GM18858 (cell line): Measurements from ENCODE around the gene LGALS14.
"Not testable (repeated sequence)": the region's sequence is repeated elsewhere in the genome, so short reads cannot be mapped to it uniquely, and the experiment has no call there.

Source experiments
- ATAC-seq: cut with Tn5 transposase; IDR thresholded peaks from one replicate; pipeline ENCODE4 v1.9.1; 2021; ENCODE audit not compliant: unreplicated experiment

LGALS14 gene, protein sequence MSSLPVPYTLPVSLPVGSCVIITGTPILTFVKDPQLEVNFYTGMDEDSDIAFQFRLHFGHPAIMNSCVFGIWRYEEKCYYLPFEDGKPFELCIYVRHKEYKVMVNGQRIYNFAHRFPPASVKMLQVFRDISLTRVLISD

DNA sequence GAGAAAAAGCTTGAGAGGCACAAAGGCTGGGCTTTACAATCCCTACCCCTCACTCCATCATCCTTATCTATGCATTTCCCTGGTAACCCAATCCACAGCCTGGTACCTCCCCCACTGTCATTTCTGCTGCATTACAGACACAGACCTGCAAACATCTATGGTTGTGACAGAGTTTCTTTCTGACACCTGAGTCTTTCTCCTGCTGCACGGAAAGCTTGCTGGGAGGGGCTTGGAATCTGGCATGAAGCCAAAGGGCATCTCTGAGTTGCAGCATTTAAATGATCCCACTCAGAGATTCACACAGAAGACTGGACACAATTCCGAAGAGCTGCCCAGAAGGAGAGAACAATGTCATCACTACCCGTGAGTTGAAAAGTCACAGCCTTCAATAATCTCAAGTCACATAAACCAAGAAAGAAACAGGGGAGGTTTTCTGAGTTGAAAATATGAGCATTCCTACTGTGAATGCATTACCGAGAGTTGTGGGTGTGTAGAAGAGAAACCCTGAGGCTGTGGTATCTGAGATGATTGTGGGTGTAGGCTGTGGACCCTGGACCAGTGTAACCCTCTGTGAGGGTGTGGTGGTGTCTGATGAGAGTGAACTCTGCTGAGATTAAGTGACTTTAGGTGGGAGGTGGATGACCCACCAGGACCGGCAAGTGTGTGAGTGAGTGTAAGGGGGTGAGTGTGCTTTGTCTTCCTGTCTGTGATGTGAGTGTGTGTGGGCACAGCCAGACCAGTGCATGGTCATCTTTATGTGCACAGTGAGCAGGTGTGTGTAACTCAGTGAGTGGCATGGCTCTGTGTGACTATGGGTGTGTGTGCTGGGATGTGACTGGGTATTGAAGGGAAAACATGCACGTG lies at the start of gene LGALS14:
LGALS14 (plus strand) TSS at position 301 of the 864 bp plus-strand sequence; CDS start at position 349, 48 bp downstream.
- no peak for ATAC-seq

DNA sequence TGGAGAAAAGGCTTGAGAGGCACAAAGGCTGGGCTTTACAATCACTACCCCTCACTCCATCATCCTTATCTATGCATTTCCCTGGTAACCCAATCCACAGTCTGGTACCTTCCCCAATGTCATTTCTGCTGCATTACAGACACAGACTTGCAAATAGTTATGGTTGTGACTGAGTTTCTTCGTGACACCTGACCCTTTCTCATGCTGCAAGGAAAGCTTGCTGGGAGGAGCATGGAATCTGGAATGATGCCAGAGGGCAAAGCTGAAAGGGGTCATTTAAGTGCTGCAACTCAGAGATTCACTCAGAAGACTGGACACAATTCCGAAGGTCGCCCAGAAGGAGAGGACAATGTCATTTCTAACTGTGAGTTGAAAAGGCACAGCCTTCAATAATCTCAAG lies 48.7 kb upstream of the LGALS14 start, which contains the start of gene LGALS16:
LGALS16 (plus strand) TSS at position 301 of the 400 bp plus-strand sequence; CDS start at position 350, 49 bp downstream.
- no peak for ATAC-seq

DNA sequence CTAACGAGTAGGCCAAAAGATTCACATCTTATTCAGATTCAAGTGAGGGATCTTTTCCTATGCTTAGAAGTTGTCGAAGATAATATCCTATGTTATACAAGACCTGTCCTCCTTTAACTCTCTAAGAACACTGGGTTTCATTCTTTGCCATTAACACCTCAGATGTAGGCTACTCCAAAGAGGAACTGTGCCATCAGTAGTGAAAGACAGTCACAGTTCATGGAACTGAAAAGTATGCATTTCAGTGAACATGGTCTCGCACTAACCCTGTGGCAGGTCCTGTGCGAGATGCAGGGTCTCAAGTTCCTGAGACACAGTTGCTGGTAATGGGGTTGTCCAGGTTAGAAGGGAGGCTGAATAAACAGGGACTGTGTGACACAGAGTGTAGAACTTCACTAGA lies 44.5 kb upstream of the LGALS14 start:
- ATAC-seq = no peak

DNA sequence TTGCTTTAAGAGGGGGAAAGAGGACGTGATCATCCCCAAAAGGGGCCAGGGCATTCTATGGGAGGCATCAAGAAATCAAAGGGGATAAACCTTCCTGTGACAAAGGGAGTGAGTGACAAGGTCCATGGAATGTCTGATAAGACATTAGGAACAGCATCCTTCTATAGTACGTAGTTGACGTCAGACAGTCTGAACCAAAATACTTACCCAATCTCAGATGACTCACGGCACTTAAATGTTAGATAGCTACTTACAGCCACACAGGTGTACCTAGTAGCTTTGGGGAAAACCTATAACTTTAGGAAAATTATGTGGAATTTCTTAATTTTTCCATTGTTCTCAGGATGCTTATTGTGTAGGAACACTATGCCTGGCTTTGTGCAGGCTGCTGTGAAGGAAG lies 43.6 kb upstream of the LGALS14 start:
- no peak for ATAC-seq

DNA sequence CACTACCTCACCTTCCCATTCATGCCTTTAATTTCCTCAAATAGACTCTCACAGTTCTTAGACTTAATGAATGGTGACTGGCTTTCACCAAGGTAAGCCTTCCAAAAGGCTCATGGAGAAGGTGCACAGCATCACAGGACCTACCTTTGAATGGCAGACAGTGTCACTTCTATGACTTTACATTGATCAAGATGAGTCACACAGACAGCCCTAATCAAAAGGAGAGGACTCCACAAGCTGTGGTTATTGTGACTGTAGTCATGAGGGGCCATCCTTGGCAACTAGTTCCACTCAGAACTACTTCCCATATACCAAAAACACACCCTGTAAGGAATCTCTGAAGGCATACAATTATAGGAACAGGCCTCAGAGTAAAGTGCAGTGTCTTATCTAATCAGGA lies 42.7 kb upstream of the LGALS14 start:
- ATAC-seq = no peak

DNA sequence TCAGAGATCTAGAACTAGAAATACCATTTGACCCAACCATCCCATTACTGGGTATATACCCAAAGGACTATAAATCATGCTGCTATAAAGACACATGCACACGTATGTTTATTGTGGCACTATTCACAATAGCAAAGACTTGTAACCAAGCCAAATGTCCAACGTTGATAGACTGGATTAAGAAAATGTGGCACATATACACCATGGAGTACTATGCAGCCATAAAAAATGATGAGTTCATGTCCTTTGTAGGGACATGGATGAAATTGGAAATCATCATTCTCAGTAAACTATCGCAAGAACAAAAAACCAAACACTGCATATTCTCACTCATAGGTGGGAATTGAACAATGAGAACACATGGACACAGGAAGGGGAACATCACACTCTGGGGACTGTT lies 34.4 kb upstream of the LGALS14 start:
- ATAC-seq = not testable (repeated sequence)

DNA sequence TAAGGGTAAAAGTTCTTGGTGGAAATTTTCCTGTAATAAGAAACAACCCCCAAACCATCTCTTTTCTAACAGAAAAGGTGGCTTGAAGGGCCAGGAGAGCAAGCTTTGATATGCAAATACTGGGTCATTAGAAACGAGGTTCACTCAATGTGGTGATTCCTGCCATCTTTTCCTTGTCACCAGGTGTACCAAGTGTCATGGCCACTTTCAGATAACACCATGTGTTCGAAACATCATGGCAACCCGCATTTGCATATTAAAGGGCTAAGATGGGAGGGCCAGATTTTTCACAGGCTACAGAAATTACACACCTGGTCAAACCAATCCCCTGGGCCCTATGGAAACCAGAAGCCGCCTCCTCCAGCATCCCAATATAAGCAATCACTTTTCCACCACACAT lies 33.3 kb upstream of the LGALS14 start:
- ATAC-seq = no peak

DNA sequence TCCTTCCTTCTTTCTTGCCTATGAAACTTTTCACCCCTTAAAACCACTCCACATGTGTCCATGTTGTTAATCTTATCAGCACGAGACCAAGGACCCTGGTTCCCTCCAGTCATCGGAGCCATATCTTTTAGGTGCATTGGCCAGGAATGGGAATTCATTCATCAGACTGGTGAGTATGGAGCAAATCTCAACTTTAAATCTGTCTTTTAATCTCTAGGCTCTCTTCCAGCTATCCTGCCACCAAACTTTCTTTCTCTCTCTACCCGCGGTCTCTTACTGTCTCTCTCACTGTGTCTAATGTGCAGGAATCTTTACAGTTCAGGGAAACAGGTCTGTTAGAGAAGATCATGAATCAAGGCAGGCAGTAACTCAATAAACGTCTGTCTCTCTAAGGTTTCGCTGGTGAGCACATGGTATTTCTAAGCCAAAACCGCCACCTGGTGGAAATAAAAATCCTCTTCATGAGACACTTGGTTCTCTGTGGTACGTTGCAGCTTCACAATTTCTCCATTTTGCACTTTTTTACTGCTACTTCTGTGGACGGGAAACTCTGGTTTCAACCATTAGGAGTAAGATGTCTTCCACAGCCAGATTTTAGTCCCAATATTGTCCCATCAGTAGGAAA lies 32.4 kb upstream of the LGALS14 start:
- no peak for ATAC-seq

DNA sequence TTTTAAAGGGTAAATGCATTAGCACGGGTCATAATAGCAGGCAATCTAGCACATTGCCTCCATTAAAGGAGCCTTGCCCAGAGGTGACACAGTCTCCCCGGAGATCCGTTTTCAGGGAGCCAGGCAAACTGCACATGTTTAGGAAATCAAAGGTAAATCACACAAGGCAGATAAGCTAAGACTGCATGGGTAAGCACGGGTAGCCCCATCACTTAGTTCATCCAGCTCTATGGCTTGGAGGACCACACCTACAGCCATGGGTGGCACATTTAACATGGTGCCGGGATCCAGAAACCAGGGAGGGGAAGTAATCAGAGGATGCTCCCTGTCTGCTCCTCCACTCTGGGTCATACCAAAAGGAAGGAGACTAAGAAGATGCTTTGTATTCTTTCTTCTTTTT lies 31.8 kb upstream of the LGALS14 start:
- ATAC-seq = no peak

DNA sequence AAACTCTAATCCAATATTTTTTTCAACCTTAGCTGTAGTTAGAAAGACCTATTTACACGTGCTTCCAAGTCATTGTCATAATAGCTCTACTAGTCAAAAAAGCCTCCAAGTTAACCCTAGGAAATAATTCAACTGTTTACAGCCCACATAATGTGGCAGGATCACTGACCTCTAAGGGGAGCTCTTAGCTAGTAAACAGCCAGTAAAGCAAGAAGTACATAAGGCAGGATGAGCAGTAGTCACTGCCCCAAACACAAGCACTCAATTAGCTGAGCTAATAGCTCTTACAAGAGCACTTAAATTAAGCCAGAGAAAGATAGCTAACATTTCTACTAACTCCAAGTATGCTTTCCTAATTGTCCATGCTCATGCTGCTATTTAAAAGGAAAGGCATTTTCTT lies 30.4 kb upstream of the LGALS14 start:
- ATAC-seq = not testable (repeated sequence)

DNA sequence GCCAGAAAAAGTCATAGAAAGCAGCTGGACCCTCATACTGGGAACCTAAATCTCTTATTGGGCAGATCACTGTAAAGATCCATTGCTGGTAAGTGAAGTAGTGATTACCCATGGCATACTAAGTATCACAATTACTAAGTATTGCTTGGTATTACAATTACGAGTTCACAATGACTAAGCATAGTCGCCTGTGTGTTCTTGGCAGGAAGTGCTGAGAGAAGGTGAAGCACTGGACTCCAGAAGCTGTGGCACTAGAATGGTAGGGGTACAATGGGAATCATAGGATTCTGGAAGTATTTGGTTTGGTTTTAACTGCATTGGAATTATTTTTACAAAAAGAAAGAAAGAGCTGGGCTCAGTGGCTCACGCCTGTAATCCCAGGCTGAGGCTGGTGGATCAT lies 28.3 kb upstream of the LGALS14 start:
- no peak for ATAC-seq

DNA sequence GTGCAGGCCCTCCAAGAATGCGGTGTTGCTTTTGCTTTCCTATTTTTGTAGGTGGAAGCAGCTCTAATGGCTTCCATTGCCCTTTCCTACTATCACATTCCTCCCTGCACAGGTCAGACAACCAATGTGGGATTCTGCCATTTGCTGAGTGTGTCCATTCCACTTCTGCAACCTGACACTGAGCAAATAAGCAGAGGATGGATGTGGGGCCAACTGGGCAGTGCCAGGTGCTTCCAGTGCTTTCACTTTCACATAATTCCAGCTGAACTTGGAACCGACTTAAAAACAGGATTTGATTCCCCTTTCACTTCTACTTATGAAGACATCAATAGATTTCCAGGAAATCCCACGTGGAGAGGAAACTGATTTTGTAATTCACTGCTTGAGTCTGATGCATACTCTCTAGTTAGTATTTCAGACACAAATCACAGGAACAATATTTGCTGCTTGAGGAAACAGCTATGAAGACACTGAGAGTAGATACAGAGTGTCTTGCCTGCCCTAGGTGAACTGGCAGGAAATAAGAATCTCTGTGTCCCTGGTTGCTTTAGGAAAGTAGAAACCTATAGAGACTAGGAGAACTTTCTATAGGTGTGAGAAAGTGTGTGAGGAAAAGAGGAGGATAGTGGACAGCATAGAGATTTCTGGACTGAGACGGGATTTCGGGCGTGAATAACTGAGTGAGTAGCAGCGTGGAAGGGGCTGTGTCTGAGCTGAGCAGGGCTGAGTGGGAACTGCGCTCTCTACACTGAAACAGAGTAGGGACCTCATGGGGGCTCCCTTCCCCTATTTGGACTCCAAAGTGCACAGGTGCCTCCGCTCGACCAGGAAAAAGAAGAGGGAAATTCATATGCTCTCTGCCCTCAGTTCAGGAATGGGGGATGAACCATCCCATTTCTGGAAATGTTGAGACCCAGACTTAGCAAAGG lies 26.1 kb upstream of the LGALS14 start:
- ATAC-seq = no peak

DNA sequence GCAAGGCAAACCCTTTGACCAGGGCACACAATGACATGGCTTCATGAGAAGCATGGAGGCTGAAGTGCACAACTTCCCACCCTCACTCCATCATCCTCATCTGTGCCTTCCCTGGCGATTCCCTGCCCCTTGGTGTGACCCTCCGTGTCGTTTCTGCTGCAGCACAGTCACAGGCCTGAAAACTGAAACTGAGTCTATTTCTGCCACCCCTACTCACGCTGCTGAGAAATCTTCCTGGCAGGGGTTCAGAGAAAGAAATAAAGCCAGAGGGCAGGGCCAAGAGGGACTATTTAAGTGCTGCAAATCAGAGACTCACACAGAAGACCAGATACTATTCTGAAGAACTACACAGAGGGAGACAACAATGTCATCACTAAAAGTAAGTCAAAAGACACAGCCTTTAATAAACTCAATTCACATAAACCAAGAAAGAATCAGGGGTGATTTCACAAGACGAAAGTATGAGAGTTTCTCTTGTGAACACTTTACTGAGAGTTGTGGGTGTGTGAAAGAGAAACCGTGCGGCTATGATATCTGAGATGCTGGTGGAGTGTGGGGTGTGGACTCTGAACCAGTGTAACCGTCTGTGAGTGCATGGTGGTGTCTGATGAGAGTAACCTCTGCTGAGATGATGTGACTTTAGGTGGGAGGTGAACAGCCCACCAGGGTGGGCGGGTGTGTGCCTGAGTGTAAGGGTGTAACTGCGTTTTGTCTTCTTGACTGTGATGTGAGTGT lies 25.1 kb upstream of the LGALS14 start:
- ATAC-seq = peak; percentile 38

DNA sequence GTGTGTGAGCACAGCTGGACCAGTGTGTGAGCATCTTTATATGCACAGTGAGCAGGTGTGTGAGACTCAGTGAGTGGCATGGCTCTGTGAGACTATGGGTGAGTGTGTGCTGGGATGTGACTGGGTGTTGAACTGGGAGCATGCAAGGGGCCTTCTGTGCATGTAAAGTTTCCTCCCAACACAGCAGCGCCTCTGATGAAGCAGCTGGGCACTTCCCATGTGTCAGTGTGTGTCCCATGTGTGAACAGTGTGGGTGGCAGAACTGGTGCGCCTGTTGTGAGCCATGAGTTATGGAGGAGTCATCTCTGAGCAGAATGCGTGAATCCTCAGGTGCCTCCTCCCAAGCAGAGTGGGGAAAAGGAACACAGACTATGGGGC lies 24.5 kb upstream of the LGALS14 start:
- no peak for ATAC-seq

DNA sequence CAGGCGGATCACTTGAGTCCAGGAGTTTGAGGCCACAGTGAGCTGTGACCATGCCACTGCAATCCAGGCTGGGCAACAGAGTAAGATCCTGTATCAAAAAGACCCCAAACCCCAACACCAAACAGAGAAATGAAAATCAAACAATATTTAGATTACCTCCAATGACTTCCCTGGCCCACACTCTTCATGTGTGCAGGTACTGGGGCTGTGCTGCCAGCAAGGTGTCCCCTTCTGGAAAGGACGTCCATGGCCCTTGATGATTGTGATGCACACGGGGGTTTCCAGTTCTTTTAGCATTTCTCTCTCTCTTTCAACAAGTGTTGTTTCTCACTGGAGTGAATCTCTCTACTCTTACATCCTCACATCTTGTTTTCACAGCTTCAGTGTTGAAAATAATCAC lies 23.7 kb upstream of the LGALS14 start:
- ATAC-seq = no peak

DNA sequence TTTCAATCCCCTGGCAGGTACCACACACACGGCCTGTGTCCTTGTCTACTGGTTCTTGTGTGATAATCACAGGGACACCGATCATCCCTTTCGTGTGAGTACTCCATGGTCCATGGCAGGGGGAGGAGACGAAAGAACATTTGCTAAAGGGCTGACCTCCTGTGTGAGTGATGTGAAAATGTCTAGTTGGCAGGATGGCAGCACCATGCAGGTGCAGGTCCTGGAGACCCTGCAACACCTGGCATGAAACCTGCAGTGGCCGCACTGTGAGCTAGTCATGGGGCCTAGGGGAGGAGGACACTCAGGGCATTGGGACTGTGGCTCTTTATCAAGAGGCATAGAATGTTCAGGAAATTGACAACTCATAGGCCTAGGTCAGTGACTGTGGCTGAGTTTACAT lies 22.9 kb upstream of the LGALS14 start:
- ATAC-seq = no peak

DNA sequence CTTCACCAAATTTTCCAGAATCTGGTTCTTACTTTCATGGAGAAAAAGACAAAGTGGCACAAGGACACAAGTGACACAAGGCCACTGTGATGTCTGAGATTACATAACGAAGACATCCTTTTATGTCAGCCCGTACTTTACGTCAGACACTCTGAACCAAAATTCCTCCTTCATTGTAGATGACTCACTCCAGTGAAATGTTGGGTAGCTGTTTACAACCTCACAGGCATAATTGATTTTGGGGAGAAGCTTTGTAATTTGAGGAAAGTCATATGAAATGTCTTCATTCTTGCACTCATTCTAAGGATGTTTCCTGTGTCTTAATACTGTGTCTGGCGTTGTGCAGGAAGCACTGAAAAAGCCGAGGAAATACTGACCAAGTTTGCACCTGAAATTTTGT lies 20.0 kb upstream of the LGALS14 start:
- no peak for ATAC-seq

DNA sequence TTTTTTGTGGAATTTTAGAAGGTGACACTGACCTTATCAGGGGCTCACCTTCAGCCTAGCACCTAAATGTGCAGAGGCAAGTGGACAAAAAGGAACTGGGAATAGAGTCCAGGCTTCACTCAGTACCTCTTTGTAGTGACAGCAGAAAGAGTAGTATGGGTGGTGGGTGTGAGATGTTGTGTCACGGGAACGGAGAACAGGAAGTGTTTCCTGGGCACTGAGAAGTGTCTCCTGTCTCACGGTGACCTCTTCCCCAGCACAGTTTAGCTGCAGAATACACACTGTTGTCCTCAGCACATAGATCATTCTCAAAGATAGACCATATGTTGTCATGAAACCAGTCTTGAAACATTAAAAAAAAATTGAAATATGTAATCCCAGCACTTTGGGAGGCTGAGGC lies 17.5 kb upstream of the LGALS14 start:
- ATAC-seq = no peak

DNA sequence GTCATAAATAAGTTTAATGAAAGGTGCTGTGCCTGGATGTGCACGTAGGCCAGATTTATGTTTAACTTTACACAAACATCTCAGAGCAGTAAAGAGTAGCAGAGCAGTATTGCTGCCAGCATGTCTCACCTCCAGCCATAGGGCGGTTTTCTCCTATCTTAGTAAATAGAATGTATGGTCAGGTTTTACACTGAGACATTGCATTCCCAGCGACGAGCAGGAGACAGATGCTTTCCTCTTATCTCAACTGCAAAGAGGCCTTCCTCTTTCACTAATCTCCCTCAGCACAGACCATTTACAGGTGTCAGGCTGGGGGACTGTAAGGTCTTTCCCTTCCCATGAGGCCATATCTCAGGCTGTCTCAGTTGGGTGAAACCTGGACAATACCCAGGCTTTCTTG lies 15.6 kb upstream of the LGALS14 start:
- not testable (repeated sequence) for ATAC-seq

DNA sequence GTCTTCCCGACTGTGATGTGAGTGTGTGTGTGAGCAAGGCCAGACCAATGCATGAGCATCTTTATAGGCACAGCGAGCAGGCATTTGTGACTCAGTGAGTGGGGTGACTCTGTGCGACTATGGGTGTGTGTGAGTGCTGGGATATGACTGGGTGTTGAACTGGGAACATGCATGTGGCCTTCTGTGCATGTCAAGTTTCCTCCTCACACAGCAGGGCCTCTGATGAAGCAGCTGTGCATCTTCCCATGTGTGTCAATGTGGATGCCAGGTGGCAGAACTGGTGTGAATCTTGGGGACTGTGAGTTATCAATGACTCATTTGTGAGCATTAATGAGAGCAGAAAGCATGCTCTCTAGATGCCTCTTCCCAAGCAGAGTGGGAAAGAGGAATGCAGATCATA lies 12.1 kb upstream of the LGALS14 start:
- ATAC-seq = no peak
